C4-2B (cell line): ENCODE results near the gene SLC16A14.

Experiments
- CTCF ChIP-seq: fragments of 450-650 bp; conservative IDR thresholded peaks from 2 replicates; pipeline ENCODE4 v1.5.1; 2017; ENCODE audit warnings: mild to moderate bottlenecking
- ZFX ChIP-seq: fragments of 450-650 bp; IDR thresholded peaks from 2 replicates; pipeline ENCODE4 v1.6.1; 2017

DNA sequence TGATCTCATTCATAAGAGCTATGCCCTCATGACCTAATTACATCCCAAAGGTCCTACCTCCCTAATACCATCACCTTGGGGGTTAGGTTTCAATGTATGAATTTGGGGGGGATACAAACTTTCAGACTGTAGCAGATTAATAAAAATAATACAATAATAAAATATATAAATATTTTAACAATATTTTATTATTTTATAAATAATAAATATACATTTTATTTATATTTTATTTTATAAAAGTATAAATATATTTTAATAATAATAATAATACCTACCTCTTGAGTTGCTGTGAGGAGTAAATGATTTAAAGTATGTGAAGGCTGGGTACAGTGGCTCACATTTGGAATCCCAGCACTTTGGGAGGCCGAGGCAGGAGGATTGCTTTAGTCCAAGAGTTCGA is 8.1 kb upstream of the SLC16A14 start:
- TF ChIP-seq CTCF: no peak
- TF ChIP-seq ZFX: no peak
